GM12878 (cell line): Measurements from ENCODE around the gene ENTPD6. TPM values are rescaled to one million over a fixed set of nuclear protein-coding genes. Genes with fewer than 3 reads are reported as not detected.

Experiments used
- ATAC-seq: fragments of 200-7000 bp; cut with Tn5 transposase; 3 replicates; pipeline ENCODE4 v1.9.1; 2020; ENCODE audit warnings: mild to moderate bottlenecking, moderate library complexity
- BruUV-seq: library from RNA; stranded (reverse); fragments of 400-500 nt; replicated peaks from 2 replicates; lab custom pipeline; 2021; lab: Mats Ljungman, UMichigan
- CTCF ChIA-PET: fragments of 300-600 bp; sonication (Branson Sonifier 250); formaldehyde crosslinking; extraction: SDS; loops from one replicate; lab custom pipeline; 2021; ENCODE audit warnings: inconsistent platforms; lab: Yijun Ruan, JAX
- POLR2A ChIA-PET: fragments of 350-600 bp; formaldehyde crosslinking; extraction: SDS; loops from one replicate; lab custom pipeline; 2021; ENCODE audit warnings: inconsistent platforms; lab: Charles Lee
- RAD21 ChIA-PET: fragments of 300-600 bp; sonication (Branson Sonifier 250); formaldehyde crosslinking; loops from one replicate; lab custom pipeline; 2023; ENCODE audit warnings: antibody characterized with exemption; ENCODE audit not compliant: unreplicated experiment; lab: Charles Lee
- SMC1A ChIA-PET: fragments of 300-600 bp; sonication (Branson Sonifier 250); formaldehyde crosslinking; loops from one replicate; lab custom pipeline; 2023; ENCODE audit not compliant: unreplicated experiment, uncharacterized antibody; lab: Charles Lee
- DNase-seq: peaks from one replicate; pipeline ENCODE4 v3.0.0-alpha.2; 2011; ENCODE audit warnings: low read depth, low spot score
- FAIRE-seq: peaks from 3 replicates; lab custom pipeline; 2011; peaks lifted over from hg19 to GRCh38; lab: Jason Lieb, UNC
- H2AFZ ChIP-seq: 2 replicates; pipeline ENCODE4 v1.6.0; 2011; ENCODE audit warnings: low read depth, low read length, control low read depth; ENCODE audit not compliant: control insufficient read depth
- H3K27ac ChIP-seq: 2 replicates; pipeline ENCODE4 v1.5.1; 2011; ENCODE audit warnings: control low read depth; ENCODE audit not compliant: control insufficient read depth, insufficient read depth
- H3K27me3 ChIP-seq, 2 experiments: replicated peaks in 1 of 2; 2 replicates each; pipeline versions ENCODE4 v1.6.0 to v1.6.1; 2011; ENCODE audit warnings: low read length in 1 of 2; ENCODE audit not compliant: control insufficient read depth in 2 of 2, insufficient read depth in 2 of 2
- H3K36me3 ChIP-seq, 2 experiments: 2 replicates each; pipeline ENCODE4 v1.5.1; 2011; ENCODE audit warnings: low read length in 1 of 2; ENCODE audit not compliant: control insufficient read depth in 2 of 2, insufficient read depth in 2 of 2
- H3K4me1 ChIP-seq: 2 replicates; pipeline ENCODE4 v1.6.1; 2011; ENCODE audit warnings: mild to moderate bottlenecking, low read length, moderate library complexity, mixed read lengths; ENCODE audit not compliant: control insufficient read depth, insufficient read depth
- H3K4me2 ChIP-seq: 2 replicates; pipeline ENCODE4 v1.6.0; 2011; ENCODE audit warnings: control low read depth; ENCODE audit not compliant: control insufficient read depth, insufficient read depth
- H3K4me3 ChIP-seq: fragments of 200-600 bp; sonication (generic); 2 replicates; pipeline ENCODE4 v1.5.1; 2016
- H3K79me2 ChIP-seq: 2 replicates; pipeline ENCODE4 v1.6.0; 2011; ENCODE audit warnings: low read length; ENCODE audit not compliant: control insufficient read depth, insufficient read depth
- H3K9ac ChIP-seq: 2 replicates; pipeline ENCODE4 v1.8.0; 2011; ENCODE audit warnings: low read length, control low read depth, mixed read lengths; ENCODE audit not compliant: control insufficient read depth, insufficient read depth
- H3K9me3 ChIP-seq: replicated peaks from 3 replicates; pipeline ENCODE4 v1.5.1; 2011; ENCODE audit warnings: mild to moderate bottlenecking, low read length; ENCODE audit not compliant: control insufficient read depth, insufficient read depth
- H4K20me1 ChIP-seq: 2 replicates; pipeline ENCODE4 v1.6.0; 2011; ENCODE audit not compliant: control insufficient read depth, insufficient read depth
- KLF5 ChIP-seq: fragments of 450-650 bp; IDR thresholded peaks from 2 replicates; pipeline ENCODE4 v1.6.1; 2014; ENCODE audit warnings: mild to moderate bottlenecking; ENCODE audit not compliant: partially characterized antibody
- MYB ChIP-seq: fragments of 150-350 bp; IDR thresholded peaks from 2 replicates; pipeline ENCODE4 v1.6.1; 2014; ENCODE audit warnings: mild to moderate bottlenecking, low read depth, low read length, borderline replicate concordance
- SUPT20H ChIP-seq: IDR thresholded peaks from 2 replicates; pipeline ENCODE4 v1.6.1; 2011; ENCODE audit warnings: low read depth, mild to moderate bottlenecking, low read length, moderate library complexity, borderline replicate concordance; ENCODE audit not compliant: control insufficient read depth
- WGBS: methylation state at CpG from one replicate; pipeline ENCODE4 v1.1.6; 2016; ENCODE audit warnings: low lambda C conversion rate; ENCODE audit not compliant: insufficient replicate concordance, insufficient coverage; ENCODE audit errors: missing lambda C conversion rate; 5-methylcytosine and 5-hydroxymethylcytosine counted together
- in situ Hi-C: fragments of 300-500 bp; cut with MboI; formaldehyde crosslinking; loops from 9 replicates; pipeline ENCODE4 v1.14.3; 2018; ENCODE audit warnings: mixed read lengths
- intact Hi-C: fragments of 100-400 bp; cut with micrococcal nuclease; formaldehyde crosslinking; loops from one replicate; pipeline ENCODE4 v1.14.2; 2022; ENCODE audit not compliant: unreplicated experiment
- polyA plus RNA-seq, 11 experiments: library from polyadenylated mRNA; depleted of rRNA in 4 of 11; unstranded in 6 of 11; stranded (reverse) in 5 of 11; fragments of >200 nt; fragmentation: Nextera tagmentation in 4 of 11; fragmentation: Illumina TruSeq in 1 of 11; extraction: Ambion mirVana in 4 of 11; extraction: Trizol in 1 of 11; gene quantifications; 1 replicate in 1 of 11; 2 replicates in 10 of 11; pipeline versions ENCODE4 v1.2.1 to v1.2.3, GENCODE V29; 2011 to 2016; ENCODE audit warnings: inconsistent platforms in 2 of 11, missing spikeins in 2 of 11, low read depth in 1 of 11
- total RNA-seq, 4 experiments: library from RNA; depleted of rRNA in 3 of 4; stranded (reverse); fragments of >200 nt in 3 of 4; fragmentation: Illumina TruSeq in 1 of 4; extraction: Trizol in 1 of 4; gene quantifications; 2 replicates each; pipeline versions ENCODE4 v1.2.1 to v1.2.3, GENCODE V29; 2013 to 2021

Gene ENTPD6
- total and polyA plus RNA-seq, 10 of the 15 experiments (the other 5 are each of a cell fraction or from before 2014, with no cell fraction given): 0.53 to 45.4 (median 31.1) TPM

DNA sequence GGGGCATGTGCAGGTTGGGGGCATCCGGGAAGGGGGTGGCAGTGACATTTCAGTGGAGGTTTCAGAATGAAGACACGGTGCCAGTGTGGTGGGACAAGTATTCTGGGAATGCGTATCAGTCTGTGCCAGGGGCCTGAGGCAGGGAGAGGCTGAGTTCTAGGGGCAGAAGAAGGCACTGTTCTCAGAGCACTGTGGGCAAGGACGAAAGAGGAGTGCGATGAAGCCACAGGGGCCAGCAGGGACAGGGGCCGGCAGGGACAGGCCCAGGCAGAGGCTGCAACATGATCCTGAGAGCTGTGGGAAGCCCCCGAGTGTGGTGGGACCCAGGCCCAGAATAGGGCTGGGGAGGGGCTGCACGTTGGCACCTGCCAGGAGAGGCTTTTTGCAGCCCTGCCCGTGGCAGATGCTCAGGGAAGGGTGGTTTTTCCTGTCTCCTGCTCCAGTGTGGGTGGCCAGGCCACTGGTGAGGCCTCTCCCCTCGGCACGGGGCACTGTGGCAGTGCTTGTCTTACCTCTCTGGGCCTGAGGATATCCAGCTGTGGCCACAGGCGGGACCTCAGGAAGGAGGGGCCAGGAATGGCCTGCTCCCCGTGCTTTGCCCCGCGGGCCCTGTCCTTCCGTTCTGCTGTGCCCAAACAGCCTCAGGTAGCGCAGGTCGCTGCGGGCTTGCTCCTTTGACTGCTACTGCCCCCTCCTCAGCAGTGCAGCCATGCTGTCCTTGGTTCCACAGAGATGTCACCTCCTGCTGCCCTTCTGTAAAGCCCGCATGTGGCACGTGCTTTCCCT lies 10.0 kb downstream of the ENTPD6 start:
- no TSS peak for BruUV-seq
- POLR2A ChIA-PET: no interaction called here

DNA sequence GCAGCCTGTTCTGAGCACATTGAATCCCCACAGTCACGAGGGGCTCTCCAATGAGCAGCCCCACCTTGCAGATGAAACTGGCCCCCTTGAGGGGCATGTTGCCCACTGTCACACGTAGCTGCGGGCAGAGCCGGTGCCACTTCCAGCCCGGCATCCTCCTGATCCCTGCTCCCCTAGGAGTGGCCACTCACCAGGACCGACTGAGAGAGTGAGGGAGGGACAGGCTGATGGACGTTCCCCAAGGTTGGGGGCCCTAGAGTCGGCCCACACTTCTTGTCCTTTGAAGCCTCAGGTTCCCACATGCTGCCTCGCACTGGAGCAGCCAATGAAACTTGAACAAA lies 10.5 kb downstream of the ENTPD6 start:
- TF ChIP-seq SUPT20H: no peak
- no peak for TF ChIP-seq KLF5
- H3K27ac ChIP-seq: no peak overlapping the region
- no peaks in the 10 kb centered on the region; the same call in 2 of the 3 replicates for H3K9me3 ChIP-seq
- no peak overlapping the region for H3K4me2 ChIP-seq
- 87% methylated on average over 9 of the region's 9 CpGs for WGBS
- ATAC-seq (no peak), DNase-seq (no peak), FAIRE-seq (no peak)
- intact Hi-C loops (loop anchor here (10.0 kb wide), 1 partner anchor 59 kb away; no protein-coding TSS in a partner anchor), in situ Hi-C loops (no loop called here)
- H3K9ac ChIP-seq: no peak overlapping the region
- CTCF ChIA-PET: no interaction called here
- H3K27me3 ChIP-seq: no peaks in the 10 kb centered on the region
- peaks cover 5% of the 10 kb centered on the region; the same call in 1 of the 2 replicates for H3K4me1 ChIP-seq
- H3K79me2 ChIP-seq: no peaks in the 10 kb centered on the region; the same call in 1 of the 2 replicates
- no peak overlapping the region for H2AFZ ChIP-seq
- peaks cover 1 to 5% of the 10 kb centered on the region in 2 experiments; a peak in 2 of 4 replicates for H3K36me3 ChIP-seq
- RAD21 ChIA-PET: no interaction called here
- POLR2A ChIA-PET: no interaction called here
- BruUV-seq: no TSS peak
- no peak overlapping the region for H3K4me3 ChIP-seq
- no peaks in the 10 kb centered on the region for H4K20me1 ChIP-seq
- SMC1A ChIA-PET: no interaction called here

More for the DNA sequence above, 10.0 kb downstream of the ENTPD6 start:
- no peak for ATAC-seq
- 74% methylated on average over 21 of the region's 21 CpGs for WGBS
- CTCF ChIA-PET: interaction anchor here (1.3 kb wide), 1 partner anchor 211 kb away, joined by 4 read pairs; no protein-coding TSS in a partner anchor
- Histone ChIP-seq H3K27me3 (no peaks in the 10 kb centered on the region), H3K4me3 (no peak overlapping the region), H3K9me3 (no peaks in the 10 kb centered on the region; the same call in 2 of the 3 replicates), H3K4me2 (no peak overlapping the region), H4K20me1 (no peaks in the 10 kb centered on the region), H3K4me1 (peaks cover 5% of the 10 kb centered on the region; the same call in 1 of the 2 replicates), H3K27ac (no peak overlapping the region), H2AFZ (no peak overlapping the region)
- no peak for DNase-seq
- no peak for TF ChIP-seq MYB
- TF ChIP-seq, all 136 proteins: peak for 0
- intact Hi-C loops (loop anchor here (10.0 kb wide), 1 partner anchor 59 kb away; no protein-coding TSS in a partner anchor), in situ Hi-C loops (no loop called here)
- ChIA-PET SMC1A (interaction anchor here (2.7 kb wide), 1 partner anchor 41 kb away, joined by 11 read pairs; the partner anchor contains the start of gene PYGB), RAD21 (no interaction called here)
- H3K36me3 ChIP-seq: peaks cover 1 to 2% of the 10 kb centered on the region in 2 experiments; a peak in 2 of 4 replicates
- FAIRE-seq: no peak
- no peak overlapping the region for H3K9ac ChIP-seq
- no peaks in the 10 kb centered on the region; the same call in 1 of the 2 replicates for H3K79me2 ChIP-seq
